Left ventricle myocardium inferior (tissue), 1 donor: Measurements from ENCODE around the gene APBB3. TPM values are rescaled to one million over a fixed set of nuclear protein-coding genes. Genes with fewer than 3 reads are reported as not detected.

Experiments
- DNase-seq: peaks from one replicate; pipeline ENCODE4 v3.0.0-alpha.2; 2020
- H3K27ac ChIP-seq: fragments of 200-600 bp; replicated peaks from 2 replicates; pipeline ENCODE4 v1.8.0; 2021
- H3K27me3 ChIP-seq: fragments of 200-600 bp; 2 replicates; pipeline ENCODE4 v1.8.0; 2021; ENCODE audit warnings: low read depth
- H3K36me3 ChIP-seq: fragments of 200-600 bp; 2 replicates; pipeline ENCODE4 v1.8.0; 2021
- H3K4me1 ChIP-seq: fragments of 200-600 bp; 2 replicates; pipeline ENCODE4 v1.8.0; 2021
- H3K4me3 ChIP-seq: fragments of 200-600 bp; 2 replicates; pipeline ENCODE4 v1.8.0; 2021; ENCODE audit warnings: mild to moderate bottlenecking, moderate library complexity
- H3K9me3 ChIP-seq: fragments of 200-600 bp; replicated peaks from 2 replicates; pipeline ENCODE4 v1.8.0; 2021
- intact Hi-C: fragments of 100-400 bp; cut with micrococcal nuclease; formaldehyde crosslinking; loops from one replicate; pipeline ENCODE4 v1.11.0; 2022
- total RNA-seq: library from RNA; stranded (reverse); fragmentation: NEBNext Ultra II Directional; extraction: Animal tissue kit (Norgen Biotek cat#: 25700); gene quantifications from one replicate; pipeline ENCODE4 v1.2.1, GENCODE V29; 2021
- TF ChIP-seq, protein P1 (sequence below): fragments of 200-600 bp; IDR thresholded peaks from 2 replicates; pipeline ENCODE4 v1.8.0; 2021; ENCODE audit warnings: antibody characterized with exemption, mild to moderate bottlenecking, borderline replicate concordance
- donor health status: DM: no; HTN: yes; CAD: no; lungs with severe emphysema.

APBB3 gene
- total RNA-seq, 1 donor from 2014 or later = 12.1 TPM

DNA sequence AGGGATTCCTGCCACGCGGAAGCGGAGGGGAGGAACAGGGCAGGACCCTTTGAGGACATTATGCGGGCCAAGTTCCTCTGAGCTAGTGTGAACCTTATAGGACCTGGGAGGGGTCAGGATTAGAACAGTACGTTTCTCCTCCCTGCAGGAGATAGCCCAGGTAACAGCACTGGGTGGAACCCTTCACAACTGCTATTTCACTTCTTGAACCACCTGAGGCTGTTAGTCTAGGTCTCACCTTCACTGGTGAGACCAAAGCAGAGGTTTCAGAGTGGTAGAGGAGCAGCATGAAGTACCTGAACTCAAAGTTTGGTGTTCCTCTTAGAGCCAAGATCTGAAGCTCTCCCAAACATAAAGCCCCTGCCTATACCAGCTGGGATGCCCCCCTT, 16.1 kb downstream of the APBB3 start:
- intact Hi-C loops = loop anchor here (10.0 kb wide), 1 partner anchor 97 kb away; the partner anchor contains the start of genes IK and NDUFA2

DNA sequence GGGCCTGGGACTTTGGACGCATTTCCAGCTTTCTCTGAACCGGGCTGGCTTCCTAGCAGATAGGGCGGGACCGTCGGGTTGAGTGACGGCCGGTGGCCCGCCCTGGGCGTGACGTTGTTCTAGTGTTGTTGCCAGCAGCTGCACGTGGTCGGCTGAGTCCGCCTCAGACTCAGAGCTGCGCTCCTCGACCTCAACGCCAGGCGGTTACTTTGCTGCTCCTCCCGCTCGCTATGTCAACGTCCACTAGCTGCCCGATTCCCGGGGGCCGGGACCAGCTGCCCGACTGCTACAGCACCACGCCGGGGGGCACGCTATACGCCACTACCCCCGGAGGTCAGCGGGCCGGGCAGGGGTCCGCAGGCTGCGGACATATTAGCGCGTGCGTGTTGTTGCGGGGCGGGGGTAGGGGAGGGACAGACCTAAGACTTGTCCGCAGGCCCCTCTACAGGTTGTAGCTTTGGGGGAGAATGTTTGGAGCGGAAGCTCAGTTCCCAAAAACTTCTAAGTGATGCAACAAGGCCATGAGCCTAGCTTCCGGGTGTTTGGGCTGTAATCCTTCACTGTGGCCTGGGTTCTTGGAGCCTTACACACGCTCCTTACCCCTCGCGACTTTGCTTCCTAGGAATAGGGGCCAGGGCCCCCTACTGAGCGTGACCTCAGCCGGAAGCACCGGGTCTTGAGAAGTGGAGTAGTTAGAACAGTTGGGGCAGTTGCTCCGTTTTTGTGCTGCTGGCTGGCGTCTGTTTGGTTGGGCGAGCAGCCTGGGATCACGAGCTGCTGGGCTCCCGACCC, 16.7 kb downstream of the APBB3 start, which contains the start of gene EIF4EBP3:
EIF4EBP3 (plus strand) TSS at position 155 of the 792 bp plus-strand sequence; CDS start at position 231, 76 bp downstream.
- Histone ChIP-seq H3K9me3 (no peaks in the 10 kb centered on the region), H3K4me3 (peak within 1 kb of the TSS; percentile 70), H3K27ac (peak within 1 kb of the TSS; percentile 97), H3K4me1 (peaks cover 48% of the 10 kb centered on the region), H3K27me3 (no peaks in the 10 kb centered on the region), H3K36me3 (peaks cover 52% of the 10 kb centered on the region)
- intact Hi-C loops = loop anchor here (10.0 kb wide), 1 partner anchor 97 kb away; the partner anchor contains the start of genes IK and NDUFA2
- TF ChIP-seq, protein P1, sequence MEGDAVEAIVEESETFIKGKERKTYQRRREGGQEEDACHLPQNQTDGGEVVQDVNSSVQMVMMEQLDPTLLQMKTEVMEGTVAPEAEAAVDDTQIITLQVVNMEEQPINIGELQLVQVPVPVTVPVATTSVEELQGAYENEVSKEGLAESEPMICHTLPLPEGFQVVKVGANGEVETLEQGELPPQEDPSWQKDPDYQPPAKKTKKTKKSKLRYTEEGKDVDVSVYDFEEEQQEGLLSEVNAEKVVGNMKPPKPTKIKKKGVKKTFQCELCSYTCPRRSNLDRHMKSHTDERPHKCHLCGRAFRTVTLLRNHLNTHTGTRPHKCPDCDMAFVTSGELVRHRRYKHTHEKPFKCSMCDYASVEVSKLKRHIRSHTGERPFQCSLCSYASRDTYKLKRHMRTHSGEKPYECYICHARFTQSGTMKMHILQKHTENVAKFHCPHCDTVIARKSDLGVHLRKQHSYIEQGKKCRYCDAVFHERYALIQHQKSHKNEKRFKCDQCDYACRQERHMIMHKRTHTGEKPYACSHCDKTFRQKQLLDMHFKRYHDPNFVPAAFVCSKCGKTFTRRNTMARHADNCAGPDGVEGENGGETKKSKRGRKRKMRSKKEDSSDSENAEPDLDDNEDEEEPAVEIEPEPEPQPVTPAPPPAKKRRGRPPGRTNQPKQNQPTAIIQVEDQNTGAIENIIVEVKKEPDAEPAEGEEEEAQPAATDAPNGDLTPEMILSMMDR = peak; percentile 76
- peak; percentile 98 for DNase-seq

More for the DNA sequence above, 16.1 kb downstream of the APBB3 start:
- peak overlapping the region; percentile 97 for H3K27ac ChIP-seq
- peaks cover 53% of the 10 kb centered on the region for H3K36me3 ChIP-seq
- no peaks in the 10 kb centered on the region for H3K27me3 ChIP-seq
- H3K4me1 ChIP-seq = peaks cover 53% of the 10 kb centered on the region
- H3K4me3 ChIP-seq = peak overlapping the region; percentile 70
- no peak for DNase-seq
- H3K9me3 ChIP-seq = no peaks in the 10 kb centered on the region
- TF ChIP-seq, protein P1 = no peak

DNA sequence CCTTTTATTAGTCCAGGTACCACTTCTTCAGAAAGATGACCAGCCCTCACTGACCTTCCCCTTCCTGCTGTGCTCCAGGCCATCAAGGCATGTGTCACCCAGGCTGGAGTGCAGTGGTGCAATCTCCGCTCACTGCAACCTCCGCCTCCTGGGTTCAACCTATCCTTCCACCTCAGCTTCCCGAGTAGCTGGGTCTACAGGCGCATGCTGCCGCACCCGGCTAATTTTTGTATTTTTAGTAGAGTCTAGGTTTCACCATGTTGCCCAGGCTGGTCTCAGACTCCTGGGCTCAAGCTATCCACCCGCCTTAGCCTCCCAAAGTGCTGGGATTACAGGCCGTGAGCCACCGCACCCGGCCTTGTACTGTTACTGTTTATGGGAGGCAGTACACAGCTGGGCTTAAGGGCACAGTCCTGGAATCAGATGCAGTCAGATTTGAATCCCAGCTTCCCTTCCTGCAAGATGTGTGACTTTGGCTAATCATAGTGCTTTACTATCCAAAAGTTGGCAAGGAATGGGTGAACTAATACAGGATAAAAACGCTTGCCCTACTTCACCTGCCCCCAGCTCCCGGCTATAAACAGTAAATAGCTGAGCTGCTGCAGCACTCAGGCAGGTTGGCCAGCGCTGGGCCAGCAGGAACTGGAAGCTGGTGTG, 17.4 kb downstream of the APBB3 start:
- Histone ChIP-seq H3K36me3 (peaks cover 54% of the 10 kb centered on the region), H3K9me3 (no peaks in the 10 kb centered on the region), H3K4me3 (peak overlapping the region; percentile 70), H3K27ac (peak overlapping the region; percentile 97), H3K4me1 (peaks cover 48% of the 10 kb centered on the region), H3K27me3 (no peaks in the 10 kb centered on the region)
- TF ChIP-seq, protein P1 = no peak
- intact Hi-C loops = loop anchor here (10.0 kb wide), 1 partner anchor 98 kb away; the partner anchor contains the start of genes IK and NDUFA2
- DNase-seq = no peak

DNA sequence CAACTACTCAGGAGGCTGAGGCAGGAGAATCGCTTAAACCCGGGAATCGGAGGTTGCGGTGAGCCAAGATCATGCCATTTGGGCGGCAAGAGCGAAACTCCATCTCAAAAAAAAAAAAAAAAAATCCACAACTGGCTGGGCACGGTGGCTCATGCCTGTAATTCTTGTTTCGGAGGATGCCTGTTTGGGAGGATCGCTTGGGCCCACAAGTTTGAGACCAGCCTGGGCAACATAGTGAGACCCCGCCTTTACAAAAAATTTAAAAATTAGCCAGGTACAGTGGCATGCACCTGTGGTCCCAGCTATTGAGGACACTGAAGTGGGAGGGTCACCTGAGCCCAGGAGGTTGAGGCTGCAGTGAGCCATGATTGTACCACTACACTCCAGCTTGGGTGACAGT, 18.8 kb downstream of the APBB3 start:
- Histone ChIP-seq H3K9me3 (no peaks in the 10 kb centered on the region), H3K27ac (no peak overlapping the region), H3K4me3 (no peak overlapping the region), H3K36me3 (peaks cover 54% of the 10 kb centered on the region), H3K4me1 (peaks cover 50% of the 10 kb centered on the region), H3K27me3 (no peaks in the 10 kb centered on the region)
- intact Hi-C loops = loop anchor here (10.0 kb wide), 1 partner anchor 99 kb away; the partner anchor contains the start of genes IK and NDUFA2
- no peak for DNase-seq
- TF ChIP-seq, protein P1 = no peak

DNA sequence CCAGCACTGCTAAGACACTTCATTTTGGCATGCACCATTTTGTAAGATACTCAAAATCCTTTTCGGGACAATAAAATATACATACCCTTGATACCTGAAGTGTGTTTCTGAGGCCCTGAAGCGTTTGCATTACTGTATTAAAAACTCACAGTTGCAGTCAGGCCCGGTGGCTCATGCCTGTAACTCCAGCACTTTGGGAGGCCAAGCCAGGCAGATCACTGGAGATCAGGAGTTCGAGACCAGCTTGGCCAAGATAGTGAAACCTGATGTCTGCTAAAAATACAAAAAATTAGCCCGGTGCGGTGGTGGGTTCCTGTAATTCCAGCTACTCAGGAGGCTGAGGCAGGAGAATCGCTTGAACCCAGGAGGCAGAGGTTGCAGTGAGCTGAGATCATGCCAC, 19.4 kb downstream of the APBB3 start:
- H3K4me1 ChIP-seq = peaks cover 44% of the 10 kb centered on the region
- no peak overlapping the region for H3K4me3 ChIP-seq
- no peak overlapping the region for H3K27ac ChIP-seq
- TF ChIP-seq, protein P1 = no peak
- H3K27me3 ChIP-seq = no peaks in the 10 kb centered on the region
- H3K9me3 ChIP-seq = no peaks in the 10 kb centered on the region
- peaks cover 54% of the 10 kb centered on the region for H3K36me3 ChIP-seq
- DNase-seq = no peak
- intact Hi-C loops = loop anchor here (10.0 kb wide), 1 partner anchor 100 kb away; the partner anchor contains the start of genes IK and NDUFA2
